Measurements from ENCODE around the gene VNN1. TPM values are rescaled to one million over a fixed set of nuclear protein-coding genes. Genes with fewer than 3 reads are reported as not detected.
"Not testable (repeated sequence)": the region's sequence is repeated elsewhere in the genome, so short reads cannot be mapped to it uniquely, and the experiment has no call there.

Gene VNN1
- total and polyA plus RNA-seq, 7 experiments from 2014 or later, result 0.11 to 8.4 (median 1.1) TPM; not detected in 4

- no peak overlapping the region for H3K4me3 Mint-ChIP-seq
- Histone ChIP-seq H3K4me1 (ENCODE audit: control insufficient read depth in 2 of 2, insufficient read depth in 2 of 2, low read length in 2 of 2) (no peaks in the 10 kb centered on the region), H3K27ac (ENCODE audit: low read depth, low read length) (no peak overlapping the region), H3K36me3 (ENCODE audit: control insufficient read depth in 2 of 3, insufficient read depth in 3 of 3, low read length in 3 of 3) (no peaks in the 10 kb centered on the region), H3K4me3 (ENCODE audit: low read length) (no peak overlapping the region), H3K9me3 (ENCODE audit: control insufficient read depth in 2 of 3, low read length in 3 of 3) (no peaks in the 10 kb centered on the region), H3K27me3 (ENCODE audit: control insufficient read depth in 2 of 2, insufficient read depth in 2 of 2, low read length in 2 of 2) (no peaks in the 10 kb centered on the region)
- ChIA-PET CTCF (interaction anchor here (0.7 kb wide), 1 partner anchor 94 kb away, joined by 4 read pairs; no protein-coding TSS in a partner anchor), POLR2A (interaction anchor here (0.6 kb wide), 2 partner anchors 39 to 101 kb away, joined by 3 read pairs; no protein-coding TSS in a partner anchor)
- H3K4me1 Mint-ChIP-seq, result peaks cover 0 to 4% (median 0%) of the 10 kb centered on the region in 7 donors
- H3K27ac Mint-ChIP-seq, result no peak overlapping the region
- intact Hi-C loops (cut with micrococcal nuclease), result no loop called here
- H3K9me3 Mint-ChIP-seq, result peaks cover 0 to 5% (median 0%) of the 10 kb centered on the region in 11 donors
- no peak for ATAC-seq
- no peak for DNase-seq
- H3K27me3 Mint-ChIP-seq, result peaks cover 5 to 32% (median 21%) of the 10 kb centered on the region in 5 donors
- no peaks in the 10 kb centered on the region for H3K36me3 Mint-ChIP-seq
Observed at GRCh38 chr6:132715204-132715603, 1.3 kb upstream of the VNN1 start.

- no peaks in the 10 kb centered on the region for H3K36me3 Mint-ChIP-seq
- H3K27me3 Mint-ChIP-seq, result peaks cover 5 to 32% (median 21%) of the 10 kb centered on the region in 5 donors
- peaks cover 0 to 5% (median 0%) of the 10 kb centered on the region in 11 donors for H3K9me3 Mint-ChIP-seq
- H3K4me1 Mint-ChIP-seq, result peaks cover 0 to 4% (median 0%) of the 10 kb centered on the region in 7 donors
- Histone ChIP-seq H3K9me3 (ENCODE audit: control insufficient read depth in 2 of 3, low read length in 3 of 3) (no peaks in the 10 kb centered on the region), H3K4me1 (ENCODE audit: control insufficient read depth in 2 of 2, insufficient read depth in 2 of 2, low read length in 2 of 2) (no peaks in the 10 kb centered on the region), H3K4me3 (ENCODE audit: low read length) (no peak overlapping the region), H3K27me3 (ENCODE audit: control insufficient read depth in 2 of 2, insufficient read depth in 2 of 2, low read length in 2 of 2) (no peaks in the 10 kb centered on the region), H3K36me3 (ENCODE audit: control insufficient read depth in 2 of 3, insufficient read depth in 3 of 3, low read length in 3 of 3) (no peaks in the 10 kb centered on the region), H3K27ac (ENCODE audit: low read depth, low read length) (no peak overlapping the region)
- ATAC-seq (no peak), DNase-seq (no peak)
- POLR2A ChIA-PET, result no interaction called here
- no peak overlapping the region for H3K4me3 Mint-ChIP-seq
- CTCF ChIA-PET, result no interaction called here
- intact Hi-C loops (cut with micrococcal nuclease), result no loop called here
- no peak overlapping the region for H3K27ac Mint-ChIP-seq
Observed at GRCh38 chr6:132714160-132714559, 305 bp upstream of the VNN1 start.

GRCh38 chr6:132712366-132712765, 1.5 kb downstream of the VNN1 start:
- H3K27me3 Mint-ChIP-seq, result peaks cover 11 to 35% (median 29%) of the 10 kb centered on the region in 5 donors
- ChIA-PET POLR2A (interaction anchor here (0.8 kb wide), 1 partner anchor 110 kb away, joined by 4 read pairs; no protein-coding TSS in a partner anchor), CTCF (no interaction called here)
- H3K4me3 Mint-ChIP-seq, result no peak overlapping the region
- no peak overlapping the region for H3K27ac ChIP-seq (ENCODE audit: low read depth, low read length)
- intact Hi-C loops (cut with micrococcal nuclease), result no loop called here
- H3K4me1 ChIP-seq (ENCODE audit: control insufficient read depth in 2 of 2, insufficient read depth in 2 of 2, low read length in 2 of 2), result no peaks in the 10 kb centered on the region
- H3K27me3 ChIP-seq (ENCODE audit: control insufficient read depth in 2 of 2, insufficient read depth in 2 of 2, low read length in 2 of 2), result no peaks in the 10 kb centered on the region
- DNase-seq (no peak), ATAC-seq (no peak)
- H3K36me3 Mint-ChIP-seq, result no peaks in the 10 kb centered on the region
- no peak overlapping the region for H3K27ac Mint-ChIP-seq
- no peaks in the 10 kb centered on the region for H3K9me3 ChIP-seq (ENCODE audit: control insufficient read depth in 2 of 3, low read length in 3 of 3)
- no peaks in the 10 kb centered on the region for H3K36me3 ChIP-seq (ENCODE audit: control insufficient read depth in 2 of 3, insufficient read depth in 3 of 3, low read length in 3 of 3)
- peaks cover 0 to 4% (median 0%) of the 10 kb centered on the region in 7 donors for H3K4me1 Mint-ChIP-seq
- H3K4me3 ChIP-seq (ENCODE audit: low read length), result no peak overlapping the region
- peaks cover 0 to 5% (median 0%) of the 10 kb centered on the region in 11 donors for H3K9me3 Mint-ChIP-seq

- no peak overlapping the region for H3K27ac ChIP-seq (ENCODE audit: low read depth, low read length)
- Mint-ChIP-seq H3K4me3 (no peak overlapping the region), H3K27ac (no peak overlapping the region), H3K27me3 (peaks cover 18 to 49% (median 35%) of the 10 kb centered on the region in 5 donors), H3K9me3 (peaks cover 3 to 28% (median 17%) of the 10 kb centered on the region in 11 donors), H3K4me1 (peaks cover 0 to 1% (median 0%) of the 10 kb centered on the region in 7 donors), H3K36me3 (peaks cover 0 to 4% (median 0%) of the 10 kb centered on the region in 5 donors)
- DNase-seq (no peak), ATAC-seq (no peak)
- H3K4me1 ChIP-seq (ENCODE audit: control insufficient read depth in 2 of 2, insufficient read depth in 2 of 2, low read length in 2 of 2), result no peaks in the 10 kb centered on the region
- CTCF ChIA-PET, result interaction anchor here (0.7 kb wide), 1 partner anchor 20 kb away, joined by 4 read pairs; no protein-coding TSS in a partner anchor
- intact Hi-C loops (cut with micrococcal nuclease), result no loop called here
- no peaks in the 10 kb centered on the region for H3K27me3 ChIP-seq (ENCODE audit: control insufficient read depth in 2 of 2, insufficient read depth in 2 of 2, low read length in 2 of 2)
- no peak overlapping the region for H3K4me3 ChIP-seq (ENCODE audit: low read length)
- H3K36me3 ChIP-seq (ENCODE audit: control insufficient read depth in 2 of 3, insufficient read depth in 3 of 3, low read length in 3 of 3), result no peaks in the 10 kb centered on the region
- POLR2A ChIA-PET, result no interaction called here
- H3K9me3 ChIP-seq (ENCODE audit: control insufficient read depth in 2 of 3, low read length in 3 of 3), result no peaks in the 10 kb centered on the region
Observed at GRCh38 chr6:132708771-132709170, 5.1 kb downstream of the VNN1 start.

- peaks cover 7 to 35% (median 21%) of the 10 kb centered on the region in 11 donors for H3K9me3 Mint-ChIP-seq
- POLR2A ChIA-PET, result no interaction called here
- Histone ChIP-seq H3K9me3 (ENCODE audit: control insufficient read depth in 2 of 3, low read length in 3 of 3) (no peaks in the 10 kb centered on the region), H3K27ac (ENCODE audit: low read depth, low read length) (no peak overlapping the region), H3K4me3 (ENCODE audit: low read length) (no peak overlapping the region), H3K4me1 (ENCODE audit: control insufficient read depth in 2 of 2, insufficient read depth in 2 of 2, low read length in 2 of 2) (no peaks in the 10 kb centered on the region), H3K27me3 (ENCODE audit: control insufficient read depth in 2 of 2, insufficient read depth in 2 of 2, low read length in 2 of 2) (no peaks in the 10 kb centered on the region), H3K36me3 (ENCODE audit: control insufficient read depth in 2 of 3, insufficient read depth in 3 of 3, low read length in 3 of 3) (no peaks in the 10 kb centered on the region)
- H3K27me3 Mint-ChIP-seq, result peaks cover 19 to 51% (median 42%) of the 10 kb centered on the region in 5 donors
- intact Hi-C loops (cut with micrococcal nuclease), result no loop called here
- no peak overlapping the region for H3K27ac Mint-ChIP-seq
- H3K4me3 Mint-ChIP-seq, result no peak overlapping the region
- H3K36me3 Mint-ChIP-seq, result peaks cover 0 to 7% (median 3%) of the 10 kb centered on the region in 5 donors
- DNase-seq (no peak), ATAC-seq (no peak)
- no peaks in the 10 kb centered on the region for H3K4me1 Mint-ChIP-seq
- CTCF ChIA-PET, result no interaction called here
Observed at GRCh38 chr6:132708002-132708401, 5.9 kb downstream of the VNN1 start.

- H3K27me3 Mint-ChIP-seq, result peaks cover 24 to 54% (median 43%) of the 10 kb centered on the region in 5 donors
- CTCF ChIA-PET, result not testable (repeated sequence)
Observed at GRCh38 chr6:132706756-132707155, 7.1 kb downstream of the VNN1 start.

GRCh38 chr6:132703936-132704335, 9.9 kb downstream of the VNN1 start:
- no peaks in the 10 kb centered on the region for H3K9me3 ChIP-seq (ENCODE audit: control insufficient read depth in 2 of 3, low read length in 3 of 3)
- no peaks in the 10 kb centered on the region for H3K4me1 Mint-ChIP-seq
- H3K36me3 ChIP-seq (ENCODE audit: control insufficient read depth in 2 of 3, insufficient read depth in 3 of 3, low read length in 3 of 3), result no peaks in the 10 kb centered on the region
- ATAC-seq, result no peak
- POLR2A ChIA-PET, result no interaction called here
- no peak for DNase-seq
- H3K27me3 Mint-ChIP-seq, result peaks cover 17 to 52% (median 40%) of the 10 kb centered on the region in 5 donors
- no peaks in the 10 kb centered on the region for H3K27me3 ChIP-seq (ENCODE audit: control insufficient read depth in 2 of 2, insufficient read depth in 2 of 2, low read length in 2 of 2)
- intact Hi-C loops (cut with micrococcal nuclease), result no loop called here
- no peak overlapping the region for H3K27ac Mint-ChIP-seq
- CTCF ChIA-PET, result no interaction called here
- H3K4me3 Mint-ChIP-seq, result no peak overlapping the region
- H3K27ac ChIP-seq (ENCODE audit: low read depth, low read length), result no peak overlapping the region
- no peaks in the 10 kb centered on the region for H3K4me1 ChIP-seq (ENCODE audit: control insufficient read depth in 2 of 2, insufficient read depth in 2 of 2, low read length in 2 of 2)
- peaks cover 5 to 31% (median 21%) of the 10 kb centered on the region in 11 donors for H3K9me3 Mint-ChIP-seq
- H3K36me3 Mint-ChIP-seq, result peaks cover 0 to 7% (median 3%) of the 10 kb centered on the region in 5 donors
- no peak overlapping the region for H3K4me3 ChIP-seq (ENCODE audit: low read length)

More at GRCh38 chr6:132706756-132707155, 7.1 kb downstream of the VNN1 start:
- H3K9me3 Mint-ChIP-seq, result peaks cover 7 to 35% (median 21%) of the 10 kb centered on the region in 11 donors
- H3K9me3 ChIP-seq (ENCODE audit: control insufficient read depth in 2 of 3, low read length in 3 of 3); H3K27me3 ChIP-seq (ENCODE audit: control insufficient read depth in 2 of 2, insufficient read depth in 2 of 2, low read length in 2 of 2); H3K4me1 ChIP-seq (ENCODE audit: control insufficient read depth in 2 of 2, insufficient read depth in 2 of 2, low read length in 2 of 2); H3K4me3 ChIP-seq (ENCODE audit: low read length); H3K36me3 ChIP-seq (ENCODE audit: control insufficient read depth in 2 of 3, insufficient read depth in 3 of 3, low read length in 3 of 3); H3K36me3 Mint-ChIP-seq; POLR2A ChIA-PET; H3K4me3 Mint-ChIP-seq; DNase-seq; H3K4me1 Mint-ChIP-seq; ATAC-seq; H3K27ac Mint-ChIP-seq; intact Hi-C loops (cut with micrococcal nuclease); H3K27ac ChIP-seq (ENCODE audit: low read depth, low read length): not testable (repeated sequence)

Data from naive thymus-derived CD4-positive, alpha-beta T cell (primary cell).